SK-N-MC (cell line): Measurements from ENCODE around the gene POLD2.
A peak's percentile ranks its signal among the peaks of the same experiment; 100 is the strongest.
"Not testable (repeated sequence)": the region's sequence is repeated elsewhere in the genome, so short reads cannot be mapped to it uniquely, and the experiment has no call there.

ENCODE experiments used
- DNase-seq: peaks from one replicate; pipeline ENCODE4 v3.0.0-alpha.2; 2011; ENCODE audit warnings: low read depth, low spot score
- H3K27ac ChIP-seq: fragments of 200-600 bp; sonication (generic); 2 replicates; pipeline ENCODE4 v1.5.1; 2016; ENCODE audit warnings: mixed run types
- H3K36me3 ChIP-seq: fragments of 200-600 bp; sonication (generic); 2 replicates; pipeline ENCODE4 v1.6.1; 2017; ENCODE audit warnings: antibody characterized with exemption, low read length, mixed read lengths; ENCODE audit not compliant: insufficient read depth
- H3K4me3 ChIP-seq: fragments of 200-600 bp; sonication (generic); 2 replicates; pipeline ENCODE4 v1.5.1; 2016
- H3K9ac ChIP-seq: fragments of 200-600 bp; sonication (generic); 2 replicates; pipeline ENCODE4 v1.8.0; 2017; ENCODE audit warnings: mixed run types, mixed read lengths; ENCODE audit not compliant: insufficient read length
- H3K9me3 ChIP-seq: fragments of 200-600 bp; sonication (generic); 2 replicates; pipeline ENCODE4 v1.6.1; 2017; ENCODE audit warnings: low read depth, mild to moderate bottlenecking, antibody characterized with exemption, low read length, moderate library complexity, mixed read lengths
- EZH2 ChIP-seq: fragments of 200-600 bp; sonication (generic); IDR thresholded peaks from one replicate; pipeline ENCODE4 v1.6.1; 2017; ENCODE audit warnings: antibody characterized with exemption
- FOXP2 ChIP-seq: optimal IDR thresholded peaks from 2 replicates; pipeline ENCODE3; 2011; ENCODE audit warnings: mild to moderate bottlenecking, moderate library complexity; ENCODE audit not compliant: insufficient read depth; ENCODE audit errors: extremely low read length, control extremely low read depth
- POLR2AphosphoS5 ChIP-seq: IDR thresholded peaks from 2 replicates; pipeline ENCODE4 v1.6.1; 2012; ENCODE audit warnings: mild to moderate bottlenecking, low read depth, low read length, borderline replicate concordance

Gene POLD2

GRCh38 chr7:44132039-44132438 lies 8.7 kb upstream of the POLD2 start:
- Histone ChIP-seq H3K4me3 (no peak overlapping the region), H3K36me3 (no peaks in the 10 kb centered on the region), H3K9me3 (no peaks in the 10 kb centered on the region), H3K27ac (no peak overlapping the region), H3K9ac (no peak overlapping the region)
- no peak for DNase-seq
- TF ChIP-seq EZH2: no peak
- TF ChIP-seq POLR2AphosphoS5: no peak
- no peak for TF ChIP-seq FOXP2

- no peak overlapping the region for H3K27ac ChIP-seq
Observed at GRCh38 chr7:44131173-44132029, 8.1 kb upstream of the POLD2 start.

GRCh38 chr7:44128721-44129582 lies 5.6 kb upstream of the POLD2 start:
- no peaks in the 10 kb centered on the region for H3K9me3 ChIP-seq
- DNase-seq: no peak
- no peak overlapping the region for H3K9ac ChIP-seq
- no peak overlapping the region for H3K4me3 ChIP-seq
- no peaks in the 10 kb centered on the region for H3K36me3 ChIP-seq
- no peak overlapping the region for H3K27ac ChIP-seq
- TF ChIP-seq EZH2 (no peak), POLR2AphosphoS5 (no peak), FOXP2 (no peak)

More at GRCh38 chr7:44131173-44132029, 8.1 kb upstream of the POLD2 start:
- Histone ChIP-seq H3K9me3 (no peaks in the 10 kb centered on the region), H3K36me3 (no peaks in the 10 kb centered on the region), H3K4me3 (no peak overlapping the region), H3K9ac (no peak overlapping the region)
- TF ChIP-seq FOXP2 (no peak), POLR2AphosphoS5 (no peak), EZH2 (no peak)
- DNase-seq: no peak

GRCh38 chr7:44127161-44127560 lies 3.8 kb upstream of the POLD2 start:
- no peaks in the 10 kb centered on the region for H3K9me3 ChIP-seq
- no peak for TF ChIP-seq POLR2AphosphoS5
- TF ChIP-seq EZH2: no peak
- no peak for TF ChIP-seq FOXP2
- no peak overlapping the region for H3K9ac ChIP-seq
- H3K27ac ChIP-seq: no peak overlapping the region
- no peak for DNase-seq
- no peak overlapping the region for H3K4me3 ChIP-seq
- no peaks in the 10 kb centered on the region; the same call in 1 of the 2 replicates for H3K36me3 ChIP-seq

- not testable (repeated sequence) for H3K9me3 ChIP-seq, DNase-seq, H3K36me3 ChIP-seq, H3K4me3 ChIP-seq, H3K9ac ChIP-seq, H3K27ac ChIP-seq
Observed at GRCh38 chr7:44126574-44126973, 3.2 kb upstream of the POLD2 start.

- no peak for DNase-seq
- TF ChIP-seq POLR2AphosphoS5 (no peak), EZH2 (no peak), FOXP2 (no peak)
- no peaks in the 10 kb centered on the region for H3K9me3 ChIP-seq
- H3K9ac ChIP-seq: no peak overlapping the region
- no peak overlapping the region for H3K27ac ChIP-seq
- H3K4me3 ChIP-seq: no peak overlapping the region
- peaks cover 22% of the 10 kb centered on the region for H3K36me3 ChIP-seq
Observed at GRCh38 chr7:44124822-44125202, 1.5 kb upstream of the POLD2 start.

- TF ChIP-seq FOXP2: no peak
- no peak for TF ChIP-seq EZH2
- TF ChIP-seq POLR2AphosphoS5: no peak; the same call in 1 of the 2 replicates
- Histone ChIP-seq H3K9ac (peak overlapping the region; percentile 90), H3K36me3 (peaks cover 42% of the 10 kb centered on the region), H3K27ac (peak overlapping the region; percentile 45; the same call in 1 of the 2 replicates), H3K9me3 (no peaks in the 10 kb centered on the region), H3K4me3 (peak overlapping the region; percentile 94)
- no peak for DNase-seq
Observed at GRCh38 chr7:44122529-44122928, 819 bp downstream of the POLD2 start.

GRCh38 chr7:44121761-44122420 lies 1.5 kb downstream of the POLD2 start:
- TF ChIP-seq EZH2 (no peak), POLR2AphosphoS5 (no peak), FOXP2 (no peak)
- Histone ChIP-seq H3K4me3 (peak overlapping the region; percentile 94), H3K9ac (peak overlapping the region; percentile 90), H3K27ac (no peak overlapping the region), H3K36me3 (peaks cover 49% of the 10 kb centered on the region), H3K9me3 (no peaks in the 10 kb centered on the region)
- no peak for DNase-seq
